HepG2 (cell line): ENCODE results near the gene FAM83D. TPM values are rescaled to one million over a fixed set of nuclear protein-coding genes. Genes with fewer than 3 reads are reported as not detected.

Experiments
- CC2D1A ChIP-seq: sonication (generic); formaldehyde crosslinking; IDR thresholded peaks from 2 replicates; pipeline ENCODE4 v1.8.1; 2023; ENCODE audit warnings: mild to moderate bottlenecking, missing genetic modification reagents
- E2F2 ChIP-seq: sonication (generic); formaldehyde crosslinking; IDR thresholded peaks from 2 replicates; pipeline ENCODE4 v1.4.0; 2020; ENCODE audit warnings: missing genetic modification reagents, borderline replicate concordance
- GZF1 ChIP-seq: sonication (generic); formaldehyde crosslinking; IDR thresholded peaks from 2 replicates; pipeline ENCODE4 v1.5.1; 2020; ENCODE audit warnings: mild to moderate bottlenecking, missing genetic modification reagents
- MAFF ChIP-seq: IDR thresholded peaks from 2 replicates; pipeline ENCODE4 v1.6.1; 2011; ENCODE audit warnings: low read depth, low read length, improper control_type of control experiment
- MATR3 ChIP-seq: sonication (generic); formaldehyde crosslinking; IDR thresholded peaks from 2 replicates; pipeline ENCODE4 v1.4.0; 2020; ENCODE audit warnings: missing genetic modification reagents
- NFIB ChIP-seq: sonication (generic); formaldehyde crosslinking; IDR thresholded peaks from 2 replicates; pipeline ENCODE4 v1.9.0; 2021; ENCODE audit warnings: missing genetic modification reagents, mild to moderate bottlenecking, borderline replicate concordance
- SOX6 ChIP-seq, 2 experiments: fragments of 450-650 bp in 1 of 2; sonication (generic) in 1 of 2; formaldehyde crosslinking in 1 of 2; IDR thresholded peaks; 2 replicates each; pipeline versions ENCODE4 v1.4.0 to v1.6.1; 2017 to 2020; ENCODE audit warnings: antibody characterized with exemption in 1 of 2, mild to moderate bottlenecking in 1 of 2, missing genetic modification reagents in 1 of 2
- SP5 ChIP-seq: IDR thresholded peaks from 2 replicates; pipeline ENCODE4 v1.6.1; 2016; ENCODE audit warnings: low read depth, borderline replicate concordance
- SRF ChIP-seq: IDR thresholded peaks from 2 replicates; pipeline ENCODE4 v1.6.1; 2011; ENCODE audit warnings: mild to moderate bottlenecking, low read depth, low read length, moderate library complexity
- TEAD3 ChIP-seq: optimal IDR thresholded peaks from 2 replicates; pipeline ENCODE3; 2016; ENCODE audit warnings: borderline replicate concordance
- TSC22D2 ChIP-seq: sonication (generic); formaldehyde crosslinking; IDR thresholded peaks from 2 replicates; pipeline ENCODE4 v1.5.1; 2020; ENCODE audit warnings: missing genetic modification reagents, mild to moderate bottlenecking, borderline replicate concordance
- ZBTB40 ChIP-seq, 2 experiments: fragments of 450-650 bp in 1 of 2; sonication (generic) in 1 of 2; formaldehyde crosslinking in 1 of 2; IDR thresholded peaks; 2 replicates each; pipeline versions ENCODE4 v1.6.1 to v1.8.0; 2016 to 2022; ENCODE audit warnings: antibody characterized with exemption in 1 of 2, mild to moderate bottlenecking in 1 of 2, missing genetic modification reagents in 1 of 2
- ZKSCAN8 ChIP-seq: IDR thresholded peaks from 2 replicates; pipeline ENCODE4 v1.6.1; 2016; ENCODE audit warnings: borderline replicate concordance, missing genetic modification reagents, missing compliant biosample characterization
- ZNF580 ChIP-seq: IDR thresholded peaks from 2 replicates; pipeline ENCODE4 v1.6.1; 2016; ENCODE audit warnings: low read depth, borderline replicate concordance
- ZSCAN31 ChIP-seq: sonication (generic); formaldehyde crosslinking; IDR thresholded peaks from 2 replicates; pipeline ENCODE4 v1.5.0; 2020; ENCODE audit warnings: low read depth, mild to moderate bottlenecking, missing genetic modification reagents
- polyA plus RNA-seq, 8 experiments: library from polyadenylated mRNA; depleted of rRNA in 3 of 8; stranded (reverse) in 7 of 8; unstranded in 1 of 8; fragments of >200 nt; fragmentation: Illumina TruSeq in 4 of 8; extraction: Trizol in 4 of 8; gene quantifications; 2 replicates each; pipeline versions ENCODE4 v1.2.1 to v1.2.3, GENCODE V29; 2011 to 2016; ENCODE audit warnings: low read depth in 4 of 8, missing spikeins in 1 of 8, mixed read lengths in 1 of 8; ENCODE audit not compliant: insufficient read depth in 1 of 8
- total RNA-seq, 5 experiments: library from RNA; depleted of rRNA; stranded (reverse); fragments of >200 nt; fragmentation: Illumina TruSeq; extraction: Trizol; gene quantifications; 2 replicates each; pipeline ENCODE4 v1.2.3, GENCODE V29; 2016; ENCODE audit warnings: low read depth in 1 of 5
- TF ChIP-seq, protein P1 (sequence below): IDR thresholded peaks from 2 replicates; pipeline ENCODE4 v1.6.1; 2016; ENCODE audit warnings: mild to moderate bottlenecking
- TF ChIP-seq, protein P2 (sequence below): sonication (generic); formaldehyde crosslinking; IDR thresholded peaks from 2 replicates; pipeline ENCODE4 v1.8.1; 2023; ENCODE audit warnings: mild to moderate bottlenecking, moderate library complexity, missing genetic modification reagents

FAM83D gene
- total and polyA plus RNA-seq, 2 of the 13 experiments (the other 11 are each of a cell fraction or from before 2014, with no cell fraction given), result 51.4 to 64.0 TPM

- no peak for TF ChIP-seq ZBTB40 (IDR thresholded peaks at IDR 0.05)
- no peak for TF ChIP-seq ZBTB40 (CRISPR knock-in tag; IDR thresholded peaks at IDR 0.05)
- TF ChIP-seq CC2D1A, result no peak
- TF ChIP-seq ZSCAN31 (CRISPR knock-in tag), result no peak
- 0 out of 2 replicates have a peak, but pooled peaks have one; percentile 29 for TF ChIP-seq ZKSCAN8 (CRISPR knock-in tag)
- 0 out of 2 replicates have a peak, but pooled peaks have one; percentile 63 for TF ChIP-seq SP5 (CRISPR knock-in tag)
- no peak for TF ChIP-seq SOX6 (IDR thresholded peaks at IDR 0.05)
- no peak for TF ChIP-seq SOX6 (CRISPR knock-in tag; IDR thresholded peaks at IDR 0.05)
- no peak for TF ChIP-seq E2F2 (CRISPR knock-in tag)
- no peak for TF ChIP-seq MAFF
- TF ChIP-seq GZF1 (CRISPR knock-in tag), result no peak
- TF ChIP-seq TSC22D2 (CRISPR knock-in tag), result no peak
- TF ChIP-seq, protein P1, sequence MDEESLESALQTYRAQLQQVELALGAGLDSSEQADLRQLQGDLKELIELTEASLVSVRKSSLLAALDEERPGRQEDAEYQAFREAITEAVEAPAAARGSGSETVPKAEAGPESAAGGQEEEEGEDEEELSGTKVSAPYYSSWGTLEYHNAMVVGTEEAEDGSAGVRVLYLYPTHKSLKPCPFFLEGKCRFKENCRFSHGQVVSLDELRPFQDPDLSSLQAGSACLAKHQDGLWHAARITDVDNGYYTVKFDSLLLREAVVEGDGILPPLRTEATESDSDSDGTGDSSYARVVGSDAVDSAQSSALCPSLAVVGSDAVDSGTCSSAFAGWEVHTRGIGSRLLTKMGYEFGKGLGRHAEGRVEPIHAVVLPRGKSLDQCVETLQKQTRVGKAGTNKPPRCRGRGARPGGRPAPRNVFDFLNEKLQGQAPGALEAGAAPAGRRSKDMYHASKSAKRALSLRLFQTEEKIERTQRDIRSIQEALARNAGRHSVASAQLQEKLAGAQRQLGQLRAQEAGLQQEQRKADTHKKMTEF, result 0 out of 2 replicates have a peak, but pooled peaks have one; percentile 18
- TF ChIP-seq MATR3 (CRISPR knock-in tag), result no peak
- peak; percentile 68 for TF ChIP-seq TEAD3
- no peak for TF ChIP-seq NFIB (CRISPR knock-in tag)
- no peak for TF ChIP-seq SRF
- no peak for TF ChIP-seq ZNF580 (CRISPR knock-in tag)
- TF ChIP-seq, protein P2, sequence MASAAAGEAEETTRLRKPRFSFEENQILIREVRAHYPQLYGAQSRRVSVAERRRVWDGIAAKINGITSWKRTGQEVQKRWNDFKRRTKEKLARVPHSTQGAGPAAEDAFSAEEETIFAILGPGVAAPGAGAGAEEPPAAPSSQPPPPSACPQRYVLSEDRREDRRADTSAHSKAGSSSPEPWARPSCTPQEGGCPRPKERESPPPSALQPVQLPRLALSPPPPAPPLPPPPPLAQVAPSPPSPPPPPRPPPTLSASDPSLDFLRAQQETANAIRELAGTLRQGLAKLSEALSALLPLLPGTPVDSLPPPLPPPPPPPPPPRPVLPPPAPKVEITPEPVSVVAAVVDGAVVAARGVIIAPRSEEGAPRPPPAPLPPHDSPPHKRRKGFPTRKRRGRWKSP, result no peak
Observed at GRCh38 chr20:38982291-38982690, 56.1 kb downstream of the FAM83D start (continued).
